Umbilical cord (tissue), 2 donors: ENCODE results near the gene CNTFR. TPM values are rescaled to one million over a fixed set of nuclear protein-coding genes. Genes with fewer than 3 reads are reported as not detected.
"Not testable (repeated sequence)": the region's sequence is repeated elsewhere in the genome, so short reads cannot be mapped to it uniquely, and the experiment has no call there.

ENCODE experiments used
- DNase-seq: peaks from one replicate; pipeline ENCODE4 v3.0.0-alpha.2; 2015; ENCODE audit warnings: low spot score
- total RNA-seq: library from RNA; depleted of rRNA; stranded (reverse); fragments of >200 nt; gene quantifications from one replicate; pipeline ENCODE4 v1.2.3, GENCODE V29; 2014; ENCODE audit warnings: low replicate concordance; ENCODE audit not compliant: insufficient read depth

The CNTFR gene, protein sequence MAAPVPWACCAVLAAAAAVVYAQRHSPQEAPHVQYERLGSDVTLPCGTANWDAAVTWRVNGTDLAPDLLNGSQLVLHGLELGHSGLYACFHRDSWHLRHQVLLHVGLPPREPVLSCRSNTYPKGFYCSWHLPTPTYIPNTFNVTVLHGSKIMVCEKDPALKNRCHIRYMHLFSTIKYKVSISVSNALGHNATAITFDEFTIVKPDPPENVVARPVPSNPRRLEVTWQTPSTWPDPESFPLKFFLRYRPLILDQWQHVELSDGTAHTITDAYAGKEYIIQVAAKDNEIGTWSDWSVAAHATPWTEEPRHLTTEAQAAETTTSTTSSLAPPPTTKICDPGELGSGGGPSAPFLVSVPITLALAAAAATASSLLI
- total RNA-seq, result not detected

DNA sequence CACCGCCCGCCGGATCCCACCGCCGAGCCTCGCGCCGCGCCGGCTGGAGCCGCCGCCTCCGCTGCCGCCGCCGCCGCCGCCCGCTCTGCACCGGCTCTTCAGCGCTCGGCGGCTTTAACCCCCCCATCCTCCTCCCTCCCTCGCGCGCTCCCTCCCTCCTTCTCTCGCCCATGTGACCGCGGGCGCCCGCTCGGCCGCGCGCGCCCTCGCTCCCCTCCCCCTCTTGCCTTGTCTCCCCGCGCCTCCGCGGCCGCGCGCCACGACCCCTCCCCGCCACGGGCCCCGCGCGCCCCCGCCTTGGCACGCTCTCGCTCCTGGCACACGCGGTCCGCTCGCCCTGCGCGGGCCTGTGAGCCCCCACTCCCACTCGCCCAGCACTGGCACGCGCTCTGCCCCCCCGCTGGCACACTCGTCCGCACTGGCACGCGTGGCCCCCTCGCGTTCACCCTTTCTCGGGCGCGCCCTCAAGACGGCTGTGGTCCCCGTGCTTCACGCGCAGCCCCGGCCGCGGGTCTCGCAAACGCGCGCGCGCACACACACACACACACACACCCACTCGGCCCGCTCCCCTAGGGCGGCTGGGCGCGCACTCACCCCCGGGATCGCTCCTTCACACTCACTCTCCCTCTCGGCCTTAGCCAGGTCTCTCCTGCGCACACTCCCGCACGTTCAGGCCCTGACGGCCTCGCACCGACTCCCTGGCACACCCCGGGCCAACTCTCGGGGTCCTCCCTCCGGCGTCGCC lies at the start of gene CNTFR:
CNTFR (minus strand) TSS at position 89 of the 745 bp plus-strand sequence. CDS start 20,743 bp downstream, outside the sequence.
- peak; percentile 73 for DNase-seq

DNA sequence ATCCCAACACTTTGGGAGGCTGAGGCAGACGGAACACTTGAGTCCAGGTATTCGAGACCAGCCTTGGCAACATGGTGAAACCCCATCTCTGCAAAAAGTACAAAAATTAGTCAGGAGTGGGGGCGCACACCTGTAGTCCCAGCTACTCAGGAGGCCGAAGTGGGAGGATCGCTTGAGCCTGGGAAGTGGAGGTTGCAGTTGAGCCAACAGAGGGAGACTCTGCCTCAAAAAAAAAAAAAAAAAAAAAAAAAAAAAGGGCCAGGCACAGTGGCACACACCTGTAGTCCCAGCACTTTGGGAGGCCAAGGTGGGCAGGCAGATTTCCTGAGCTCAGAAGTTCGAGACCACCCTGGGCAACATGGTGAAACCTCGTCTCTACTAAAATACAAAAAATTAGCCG lies 49.8 kb upstream of the CNTFR start:
- DNase-seq, result not testable (repeated sequence)

DNA sequence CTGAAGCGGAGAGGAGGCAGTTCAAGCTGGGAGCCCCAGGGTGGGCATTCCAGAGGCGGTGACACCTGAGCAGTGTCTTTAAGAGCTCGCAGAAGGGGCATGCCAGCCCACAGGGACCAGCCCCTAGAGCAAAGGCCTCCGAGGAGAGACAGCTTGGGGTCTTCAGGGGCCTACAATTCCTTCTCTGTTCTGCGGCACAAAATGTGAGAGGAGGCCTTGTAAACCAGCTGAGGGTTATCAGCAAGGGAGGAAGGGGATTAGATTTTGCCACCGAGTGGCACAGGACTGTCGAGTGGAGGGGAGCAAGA lies 48.6 kb upstream of the CNTFR start:
- DNase-seq, result no peak

DNA sequence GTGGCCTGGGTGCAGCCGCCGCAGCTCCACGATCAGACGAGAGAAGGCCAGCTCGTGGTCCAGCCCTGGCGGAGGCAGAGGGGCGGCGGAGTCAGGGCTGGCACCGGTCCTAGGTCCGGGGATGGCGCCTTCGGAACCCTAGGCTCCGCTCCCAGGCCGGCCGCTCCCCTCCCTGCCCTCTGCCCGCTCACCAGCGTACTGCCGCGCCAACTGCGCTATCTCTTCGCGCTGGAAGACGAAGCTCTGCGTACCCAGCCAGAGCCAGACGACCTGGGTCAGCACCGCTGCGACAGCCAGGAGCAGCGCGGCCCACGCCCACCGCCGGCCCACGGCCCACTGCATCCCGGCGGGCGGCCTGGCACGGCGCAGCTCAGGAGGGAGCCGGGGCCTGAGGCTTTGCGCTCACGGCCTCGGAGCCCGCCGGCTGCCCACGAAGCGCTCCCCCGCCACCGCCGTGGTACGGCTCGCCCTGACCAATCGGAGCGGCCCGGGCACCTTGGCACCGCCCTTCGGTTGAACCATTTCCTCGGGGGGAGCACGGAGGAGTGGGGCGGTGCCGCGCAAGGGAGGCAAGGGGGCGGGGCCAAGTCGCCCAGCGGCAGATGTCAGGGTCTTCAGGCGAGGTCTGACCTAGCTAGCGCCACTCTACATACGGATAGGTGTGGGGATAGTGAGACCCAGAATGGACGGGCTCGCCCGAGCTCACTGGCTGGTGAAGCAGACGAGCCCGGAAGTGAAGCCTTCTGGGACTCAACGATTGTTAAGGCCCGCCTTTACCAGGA lies 48.0 kb upstream of the CNTFR start, which contains the start of gene SIGMAR1:
SIGMAR1 (minus strand) TSS at position 432 of the 782 bp plus-strand sequence; CDS start at position 342, 90 bp downstream.
- DNase-seq, result peak; percentile 96

DNA sequence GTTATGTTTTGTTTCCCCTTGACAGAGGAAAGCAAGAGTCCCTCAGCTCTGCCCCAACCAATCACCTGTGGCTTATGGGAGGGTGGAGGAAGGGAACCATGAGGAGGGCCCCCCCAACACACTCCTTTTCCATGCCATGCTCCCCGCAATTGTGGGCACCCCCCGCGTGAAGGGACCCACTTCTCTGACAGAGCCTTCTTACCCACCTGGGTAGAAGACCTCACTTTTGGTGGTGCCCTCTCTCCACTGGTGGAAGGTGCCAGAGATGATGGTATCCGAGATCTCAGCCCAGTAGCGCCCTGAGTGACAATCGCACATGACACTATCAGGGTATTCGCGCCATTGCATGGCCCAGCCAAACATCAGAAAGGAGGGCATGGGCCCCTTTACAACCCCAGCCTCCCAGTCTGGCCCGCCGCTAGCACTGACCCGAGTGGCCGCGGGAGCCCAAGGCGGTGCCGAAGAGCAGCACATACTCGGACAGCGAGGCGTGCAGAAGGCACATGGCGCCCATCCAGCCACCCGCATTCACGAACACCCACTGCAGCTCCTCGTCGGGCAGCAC lies 47.3 kb upstream of the CNTFR start:
- no peak for DNase-seq

DNA sequence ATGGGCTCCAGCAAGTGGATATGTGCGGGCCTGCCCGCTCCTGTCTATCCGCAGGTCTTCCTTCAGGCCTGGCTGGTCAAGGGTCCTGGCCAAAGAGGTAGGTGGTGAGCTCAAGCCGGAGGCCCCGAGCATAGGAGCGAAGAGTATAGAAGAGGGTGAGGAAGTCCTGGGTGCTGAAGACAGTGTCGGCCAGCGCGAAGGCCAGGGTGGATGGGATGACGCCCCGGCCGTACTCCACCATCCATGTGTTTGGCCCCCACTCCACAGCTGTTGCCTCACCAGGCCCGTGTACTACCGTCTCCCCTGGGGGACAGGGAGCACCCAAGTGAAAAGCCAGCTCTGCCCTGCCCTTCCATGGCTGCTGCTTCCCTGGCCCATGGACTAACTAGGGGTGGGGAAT lies 46.0 kb upstream of the CNTFR start:
- DNase-seq, result no peak

DNA sequence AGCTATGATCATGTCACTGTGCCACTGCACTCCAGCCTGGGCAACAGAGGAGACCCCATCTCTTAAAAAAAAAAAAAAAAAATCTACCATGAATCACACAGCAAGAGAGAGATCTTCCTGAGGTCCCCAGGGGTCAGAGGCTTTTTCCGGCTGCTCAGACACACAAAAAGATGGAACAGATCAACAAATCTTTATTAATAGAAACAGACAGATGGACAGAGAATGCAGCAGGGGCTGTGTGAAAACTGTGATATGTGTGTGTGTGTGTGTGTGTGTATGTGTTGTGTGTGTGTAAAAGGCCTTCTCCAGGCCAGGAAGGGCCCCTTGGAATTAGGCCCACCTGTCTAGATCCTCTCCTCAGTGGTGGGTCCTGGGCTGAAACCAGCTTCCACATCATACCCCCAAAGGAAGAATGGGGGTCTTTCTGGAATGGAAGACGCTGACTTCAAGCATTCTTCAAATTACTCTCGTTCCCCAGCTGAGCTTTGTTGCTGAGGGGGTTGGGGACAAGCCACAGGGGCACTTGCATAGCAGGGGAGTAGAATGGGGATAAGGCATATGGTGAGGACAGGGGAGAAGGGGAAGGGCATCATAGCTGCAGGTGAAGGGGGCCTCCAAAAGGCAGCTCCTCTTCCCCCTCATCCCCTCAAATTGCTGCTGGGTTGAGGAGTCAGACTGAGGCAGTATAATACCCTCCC lies 45.2 kb upstream of the CNTFR start:
- no peak for DNase-seq

DNA sequence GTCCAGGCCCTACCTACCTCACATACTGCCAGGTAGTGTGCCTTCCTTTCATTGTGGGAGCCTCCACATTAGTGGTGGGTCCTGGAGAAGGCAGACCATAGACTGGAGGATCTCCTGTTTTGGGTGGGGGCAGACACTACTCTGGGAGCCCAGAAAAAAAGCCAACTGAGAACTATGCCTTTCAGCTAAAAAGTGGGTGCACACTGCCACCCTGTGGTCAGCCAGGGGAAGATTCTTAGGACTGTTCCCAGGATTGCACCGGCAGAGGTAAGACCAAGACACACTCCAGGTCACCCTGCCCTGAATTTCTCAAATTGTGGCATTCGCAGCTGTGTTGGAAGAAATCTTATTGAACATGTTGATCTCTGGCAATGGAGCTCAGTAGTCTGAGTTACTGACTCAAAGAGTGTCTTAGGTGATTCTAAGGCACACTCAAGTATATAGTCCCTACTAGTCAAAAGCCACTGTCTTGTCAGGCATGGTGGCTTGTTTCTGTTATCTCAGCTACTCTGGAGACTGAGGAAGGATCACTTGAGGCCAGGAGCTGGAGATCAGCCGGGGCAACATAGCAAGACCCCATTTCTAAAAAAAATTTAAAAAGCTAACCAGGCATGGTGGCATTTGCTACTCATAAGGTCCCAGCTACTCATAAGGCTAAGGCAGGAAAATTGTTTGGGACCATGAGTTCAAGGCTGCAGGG lies 44.5 kb upstream of the CNTFR start:
- DNase-seq, result peak; percentile 71

DNA sequence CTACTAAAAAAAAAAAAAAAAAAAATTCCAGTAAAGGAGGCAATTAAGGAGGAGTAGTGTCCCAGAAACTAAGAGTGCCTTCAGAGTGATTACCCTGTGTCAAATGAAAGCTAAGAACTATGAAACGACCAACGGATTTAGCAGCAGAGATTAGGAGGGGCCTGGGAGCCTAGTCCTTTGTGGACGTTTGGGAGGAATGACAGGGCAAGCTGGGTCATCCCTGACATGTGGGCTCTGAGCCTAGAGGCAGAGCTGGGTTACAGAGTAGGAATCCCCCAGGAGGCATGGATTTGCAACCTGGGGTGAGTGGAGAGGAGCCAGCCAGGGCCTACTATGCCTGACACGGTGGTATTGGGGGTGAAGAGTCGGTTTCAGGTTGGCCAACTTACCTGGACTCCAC lies 43.6 kb upstream of the CNTFR start:
- DNase-seq, result no peak

DNA sequence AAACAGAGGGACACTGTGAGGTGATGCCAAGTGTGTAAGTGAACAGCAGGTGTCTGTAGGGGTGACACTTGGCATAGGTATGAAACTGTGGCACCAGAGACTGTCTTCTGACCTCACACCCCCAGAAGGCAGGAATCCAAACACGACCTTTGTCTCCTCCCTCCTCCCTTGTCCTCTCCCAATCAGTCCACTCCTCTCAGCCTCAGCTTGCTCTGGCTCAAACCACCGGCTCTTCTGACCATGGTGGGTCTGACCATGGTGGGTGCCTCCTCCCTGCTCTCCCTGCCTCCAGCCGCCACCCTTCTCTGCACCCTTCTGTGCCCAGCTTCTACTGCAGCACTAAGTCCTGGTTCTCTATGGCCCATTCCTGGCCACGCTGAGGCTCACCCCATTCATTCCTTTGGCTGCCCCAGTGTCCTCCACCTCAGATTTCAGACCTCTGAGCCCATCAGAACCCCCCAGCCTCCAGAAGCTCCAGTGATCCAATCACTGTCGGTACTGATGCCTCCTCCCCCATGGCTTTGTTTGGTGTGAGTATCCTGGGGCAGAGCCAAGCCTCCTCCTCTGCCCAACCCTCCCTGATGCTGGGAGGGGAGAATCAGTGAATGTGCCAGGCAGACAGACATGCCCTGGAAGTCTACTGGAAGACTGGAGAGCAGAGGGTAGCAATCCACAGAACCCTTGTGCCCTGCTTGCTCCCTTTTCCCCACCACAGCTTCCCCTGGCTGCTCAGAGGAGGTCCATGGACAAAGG lies 41.1 kb upstream of the CNTFR start:
- no peak for DNase-seq

DNA sequence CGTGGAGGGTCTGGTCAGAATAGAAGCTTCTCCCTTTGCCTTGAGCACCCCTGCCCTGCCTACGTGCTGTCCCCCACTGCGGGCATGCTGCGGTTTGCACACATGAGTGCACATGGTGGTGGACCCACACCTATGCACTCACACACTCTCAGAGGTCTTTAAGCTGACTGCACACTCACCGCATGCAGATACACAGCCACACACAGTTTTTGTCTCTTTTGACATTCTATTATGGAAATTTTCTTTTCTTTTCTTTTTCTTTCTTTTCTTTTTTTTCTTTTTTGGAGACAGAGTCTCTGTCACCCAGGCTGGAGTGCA lies 39.9 kb upstream of the CNTFR start:
- DNase-seq, result no peak

DNA sequence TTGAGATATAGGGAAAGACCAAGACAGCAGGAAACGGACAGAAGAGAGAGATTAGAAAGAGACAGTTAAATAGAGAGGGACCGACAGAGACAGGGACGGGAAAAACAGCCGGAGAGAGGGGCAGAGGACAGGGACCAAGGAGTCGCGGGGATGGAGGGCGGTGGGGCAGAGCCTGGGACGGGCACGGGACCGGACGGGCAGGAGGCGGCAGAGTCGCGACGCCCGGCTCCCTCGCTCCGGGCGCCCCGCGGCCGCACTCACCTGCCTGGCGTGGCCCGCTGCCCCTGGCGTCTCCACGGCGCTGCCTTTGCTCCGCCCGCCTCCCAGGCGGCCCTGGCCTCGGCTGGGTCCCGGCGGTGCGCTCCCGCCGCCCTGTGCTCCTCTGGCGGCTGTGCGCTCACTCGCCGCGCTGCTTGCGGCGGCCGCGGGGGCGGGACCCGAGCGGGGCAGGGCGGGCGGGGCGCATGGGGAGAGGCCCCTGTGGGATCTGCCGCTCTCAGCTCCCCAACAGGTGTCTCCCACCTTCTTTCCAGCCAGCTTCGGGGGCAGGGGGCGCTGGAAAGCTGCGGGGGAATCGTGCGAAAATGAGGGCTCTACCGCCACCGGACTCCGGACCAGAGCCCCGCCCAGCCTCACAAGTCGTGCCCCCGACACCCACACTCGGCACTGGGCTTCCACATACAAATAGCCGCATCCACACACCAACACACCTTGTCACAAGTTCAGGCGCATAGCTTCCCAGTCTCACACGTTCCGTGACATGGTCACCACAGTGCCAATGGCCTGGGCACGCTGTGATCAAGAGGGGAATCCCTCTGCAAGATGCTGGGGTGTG lies 39.3 kb upstream of the CNTFR start, which contains the start of gene ARID3C:
ARID3C (minus strand) TSS at position 411 of the 835 bp plus-strand sequence. CDS start 1,052 bp downstream, outside the sequence.
- no peak for DNase-seq

DNA sequence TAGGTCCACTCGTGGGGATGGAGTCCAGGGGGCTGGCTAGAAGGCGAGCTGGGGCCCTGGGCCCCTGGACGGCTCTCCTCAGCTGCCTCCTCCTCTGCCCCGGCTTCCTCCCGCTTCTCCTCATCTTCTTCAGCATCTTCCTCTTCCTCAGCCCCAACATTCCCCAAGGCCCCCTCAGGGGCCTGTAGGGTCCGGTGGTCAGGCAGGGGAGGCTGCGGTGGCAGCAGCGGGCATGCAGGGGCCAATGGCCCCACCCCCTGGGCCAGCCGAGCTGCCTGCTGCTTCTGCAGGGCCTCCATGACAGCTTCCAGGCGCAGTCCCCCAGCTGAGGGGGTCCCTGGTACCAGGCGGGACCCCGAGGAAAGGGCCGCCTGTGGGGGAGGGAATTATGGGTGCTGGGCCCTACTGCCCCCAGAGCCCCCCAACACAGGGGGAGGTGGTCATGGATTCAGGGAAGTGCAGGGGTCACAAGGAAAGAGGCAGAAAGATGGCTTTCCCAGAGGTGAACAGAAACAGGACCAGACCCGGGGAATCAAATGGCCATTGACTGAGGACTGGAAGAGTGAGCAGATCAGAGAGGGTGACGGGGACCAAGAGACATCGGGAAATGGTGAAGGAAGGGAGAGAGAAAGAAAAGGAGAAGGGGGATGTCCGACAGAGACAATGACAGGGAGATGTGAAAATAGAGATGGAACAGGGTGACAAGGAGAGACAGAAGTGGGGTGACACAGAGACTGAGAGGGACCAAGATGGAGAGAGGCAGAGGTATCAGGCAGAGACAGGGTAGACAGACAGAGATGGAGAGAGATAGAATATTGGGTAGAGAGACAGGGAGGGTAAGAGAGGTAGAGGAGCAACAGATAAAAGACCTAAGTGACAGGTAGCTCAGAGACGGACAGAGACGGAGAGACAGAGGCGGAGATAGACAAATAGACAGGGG lies 38.5 kb upstream of the CNTFR start:
- no peak for DNase-seq

DNA sequence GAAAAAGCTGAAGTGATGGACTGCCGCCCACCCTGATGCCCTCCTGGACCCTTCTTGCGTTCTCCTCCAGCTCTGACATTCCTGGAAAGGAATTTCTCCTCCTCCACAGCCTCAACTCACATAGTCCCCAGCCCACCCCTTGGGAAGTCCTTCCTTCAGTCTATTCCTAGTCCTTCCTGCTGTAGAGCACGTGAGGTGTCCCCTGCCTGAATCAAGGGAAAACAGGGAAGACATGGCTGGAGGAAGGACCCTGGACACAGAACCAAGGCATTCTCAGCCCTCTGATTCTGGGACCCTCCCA lies 35.6 kb upstream of the CNTFR start:
- DNase-seq, result no peak

DNA sequence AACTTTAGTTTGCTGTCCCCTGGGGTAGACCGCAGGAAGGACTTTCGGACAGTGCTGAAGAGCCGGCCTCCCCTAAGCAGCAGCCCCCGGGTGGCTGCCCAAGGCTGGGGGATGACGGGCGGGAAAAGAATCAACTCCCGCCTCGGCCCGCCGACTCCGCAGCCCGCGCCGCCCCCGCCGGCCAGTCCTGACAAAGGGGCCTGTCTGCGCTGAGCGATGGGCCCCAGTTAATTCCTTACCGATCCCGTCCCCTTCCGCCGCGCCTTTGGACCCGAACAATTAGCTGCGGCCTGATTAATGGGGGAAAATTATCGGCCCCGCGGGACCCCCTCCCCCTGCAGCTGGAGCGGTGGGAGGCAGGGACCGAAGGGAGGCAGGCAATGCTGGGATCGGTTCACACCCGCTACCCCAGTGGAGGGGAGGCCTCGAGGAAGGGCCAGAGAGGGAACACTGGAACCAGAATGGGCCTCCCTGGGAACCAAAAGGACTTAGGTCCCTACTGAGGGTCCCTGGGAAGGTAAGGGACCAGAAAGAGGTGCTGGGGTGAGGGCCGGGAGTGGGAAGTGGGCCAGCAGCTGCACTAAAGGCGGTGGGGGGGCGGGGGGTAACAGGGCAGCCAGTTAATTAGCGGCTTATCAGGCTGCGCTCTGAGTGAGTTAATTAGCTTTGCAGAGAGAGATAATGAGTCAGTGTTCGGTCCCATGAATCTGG lies 35.1 kb upstream of the CNTFR start:
- no peak for DNase-seq

DNA sequence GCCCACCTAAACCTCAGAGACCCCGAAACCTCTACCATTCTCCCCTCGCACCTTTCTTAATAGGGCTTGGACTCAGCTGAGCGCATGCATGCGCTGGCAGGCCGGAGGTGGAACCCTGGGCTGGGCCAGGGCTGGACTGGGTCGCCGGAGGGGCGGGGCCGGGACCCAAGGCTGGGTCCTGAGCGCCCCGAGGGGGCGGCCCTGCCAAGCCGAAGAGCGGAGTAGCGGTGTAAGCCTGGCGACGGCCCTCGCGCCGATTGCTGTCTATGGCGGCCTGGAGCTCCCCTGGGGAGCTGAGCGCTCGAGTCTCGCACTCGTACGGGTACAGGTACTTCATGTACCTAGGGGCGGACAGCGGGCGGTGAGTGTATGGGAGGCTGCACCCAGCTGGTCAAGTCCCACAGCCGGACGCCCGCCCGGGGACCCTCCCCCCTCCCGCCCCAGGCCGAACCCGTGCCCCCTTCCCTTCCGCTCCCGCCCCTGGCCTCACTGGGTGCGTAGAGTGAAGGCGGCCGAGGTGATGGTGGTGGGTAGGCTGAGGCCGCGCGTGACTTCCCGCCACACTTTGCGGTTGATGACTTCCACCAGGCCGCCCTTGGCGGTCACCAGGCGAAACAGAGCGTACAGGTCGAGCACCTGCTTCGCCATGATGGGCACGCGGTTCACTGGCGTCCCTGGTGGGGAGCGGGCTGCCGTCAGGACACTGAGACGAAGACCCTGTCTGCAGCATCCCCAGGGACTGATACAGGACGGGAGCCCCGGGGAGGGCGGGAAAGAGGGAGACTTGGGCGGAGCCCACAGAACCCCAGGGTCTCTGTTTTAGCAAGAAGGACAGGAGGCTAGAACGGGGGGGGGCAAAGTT lies 34.1 kb upstream of the CNTFR start:
- no peak for DNase-seq
